GM12874 (cell line): ENCODE data around the gene TAOK3.

ENCODE experiments used
- TF ChIP-seq, protein P1 (sequence below): IDR thresholded peaks from 2 replicates; pipeline ENCODE4 v1.5.1; 2011; ENCODE audit warnings: low read depth, mild to moderate bottlenecking, control low read depth, low read length, moderate library complexity; ENCODE audit not compliant: insufficient read depth

TAOK3 gene

DNA sequence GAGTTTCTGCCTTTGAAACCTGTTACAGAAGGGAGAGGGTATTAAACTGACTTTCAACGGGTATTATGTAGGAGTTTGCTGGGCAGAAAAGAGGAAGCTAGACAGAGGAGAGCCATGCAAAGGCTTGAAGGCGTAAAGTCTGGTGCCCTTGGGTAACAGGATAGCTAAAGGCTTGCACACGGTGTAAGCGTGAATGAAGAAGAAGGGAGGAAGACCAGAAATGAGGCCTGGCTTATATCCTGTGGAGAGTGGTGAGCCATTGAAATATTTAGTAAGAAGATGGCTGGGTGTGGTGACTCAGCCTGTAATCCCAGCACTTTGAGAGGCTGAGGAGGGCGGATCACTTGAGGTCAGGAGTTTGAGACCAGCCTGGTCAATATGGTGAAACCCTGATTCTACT, 26.2 kb upstream of the TAOK3 start:
- TF ChIP-seq, protein P1, sequence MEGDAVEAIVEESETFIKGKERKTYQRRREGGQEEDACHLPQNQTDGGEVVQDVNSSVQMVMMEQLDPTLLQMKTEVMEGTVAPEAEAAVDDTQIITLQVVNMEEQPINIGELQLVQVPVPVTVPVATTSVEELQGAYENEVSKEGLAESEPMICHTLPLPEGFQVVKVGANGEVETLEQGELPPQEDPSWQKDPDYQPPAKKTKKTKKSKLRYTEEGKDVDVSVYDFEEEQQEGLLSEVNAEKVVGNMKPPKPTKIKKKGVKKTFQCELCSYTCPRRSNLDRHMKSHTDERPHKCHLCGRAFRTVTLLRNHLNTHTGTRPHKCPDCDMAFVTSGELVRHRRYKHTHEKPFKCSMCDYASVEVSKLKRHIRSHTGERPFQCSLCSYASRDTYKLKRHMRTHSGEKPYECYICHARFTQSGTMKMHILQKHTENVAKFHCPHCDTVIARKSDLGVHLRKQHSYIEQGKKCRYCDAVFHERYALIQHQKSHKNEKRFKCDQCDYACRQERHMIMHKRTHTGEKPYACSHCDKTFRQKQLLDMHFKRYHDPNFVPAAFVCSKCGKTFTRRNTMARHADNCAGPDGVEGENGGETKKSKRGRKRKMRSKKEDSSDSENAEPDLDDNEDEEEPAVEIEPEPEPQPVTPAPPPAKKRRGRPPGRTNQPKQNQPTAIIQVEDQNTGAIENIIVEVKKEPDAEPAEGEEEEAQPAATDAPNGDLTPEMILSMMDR: no peak

DNA sequence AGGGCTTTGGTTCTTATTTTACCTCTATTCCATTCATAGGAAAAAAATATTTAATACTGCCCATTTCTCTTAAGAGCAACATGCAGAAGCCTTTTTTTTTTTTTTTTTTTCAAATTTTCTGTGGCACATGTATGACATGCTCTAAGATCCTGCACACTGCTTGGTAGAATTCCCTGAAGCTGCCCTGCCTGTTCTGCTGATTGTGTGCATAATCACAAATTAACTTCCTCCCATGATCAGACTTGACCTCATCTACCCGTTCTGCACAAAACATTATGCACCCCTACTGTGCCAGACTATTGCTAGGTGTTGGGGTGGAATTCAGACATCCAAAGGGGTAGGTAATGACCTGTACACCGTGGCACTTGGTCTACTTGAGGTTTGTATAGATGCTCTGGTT, 25.8 kb upstream of the TAOK3 start:
- TF ChIP-seq, protein P1: no peak

DNA sequence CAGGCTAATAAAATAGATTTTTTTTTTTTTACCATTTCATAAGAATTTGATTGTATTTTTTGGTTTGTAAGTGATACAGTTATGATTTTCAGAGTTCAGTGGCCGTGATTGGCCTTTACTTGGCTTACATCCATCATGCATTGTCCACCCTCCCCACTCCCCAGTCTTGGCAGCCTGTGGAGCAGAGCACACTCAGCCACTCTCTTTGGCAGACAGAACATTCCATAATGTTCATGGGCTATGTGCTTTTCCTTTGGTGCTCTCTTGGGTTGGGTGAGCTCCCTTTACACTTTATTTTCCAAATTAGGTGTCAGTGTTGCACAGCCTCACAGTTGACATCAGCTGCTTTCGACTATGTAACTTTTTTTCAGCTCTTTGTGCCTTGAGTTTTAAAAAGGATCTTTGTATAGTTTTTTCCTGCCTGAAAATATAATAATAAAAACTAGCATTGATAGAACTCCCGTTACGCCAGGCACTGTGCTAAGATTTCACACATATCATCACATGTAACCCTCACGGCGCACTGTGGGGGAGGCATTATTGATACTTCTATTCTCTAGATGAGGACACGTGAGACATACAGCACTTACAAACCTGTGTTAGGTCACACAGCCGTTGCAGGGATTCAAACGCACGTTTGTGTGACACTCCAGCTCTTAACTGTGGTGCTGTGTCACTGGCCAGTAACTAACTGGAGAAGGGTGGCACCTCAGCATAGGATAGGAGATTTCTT, 25.2 kb upstream of the TAOK3 start:
- TF ChIP-seq, protein P1: no peak

DNA sequence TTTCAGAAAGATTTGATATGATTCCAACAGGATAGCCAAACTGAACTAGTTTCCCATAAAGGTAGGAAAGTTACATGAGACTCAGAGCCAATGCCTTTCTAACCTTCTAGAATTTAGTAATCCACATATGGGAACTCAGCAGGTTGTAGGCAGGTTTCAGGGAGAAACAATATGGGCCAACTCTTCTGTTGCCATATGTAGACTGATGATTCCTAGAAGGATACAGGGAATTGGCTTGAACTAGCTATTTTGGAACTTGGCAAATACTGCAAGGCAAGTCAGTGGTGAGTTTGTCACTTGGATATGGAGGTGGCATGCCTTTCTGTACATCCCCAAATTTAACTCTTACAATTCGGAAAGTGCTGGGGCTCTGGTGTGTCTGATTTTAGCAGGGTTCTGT, 19.1 kb upstream of the TAOK3 start:
- TF ChIP-seq, protein P1: no peak

DNA sequence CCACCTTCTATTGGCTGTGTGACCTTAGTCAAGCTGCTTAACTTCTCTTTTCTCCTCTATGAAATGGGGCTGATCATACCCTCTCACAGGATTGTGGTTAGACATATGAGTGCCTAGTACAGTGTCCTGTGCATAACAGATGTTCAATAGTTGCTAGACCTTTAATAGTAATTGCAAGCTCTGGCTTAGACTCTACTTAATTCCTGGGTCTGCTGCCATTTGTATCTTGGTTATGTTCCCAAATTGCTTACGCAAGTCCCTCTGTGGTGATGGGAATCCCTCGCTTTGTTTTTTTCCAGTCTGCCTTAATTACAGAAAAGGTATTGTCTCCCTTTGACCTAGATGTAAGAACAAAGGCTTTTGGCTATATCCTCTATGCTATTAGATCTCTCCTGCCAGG, 18.7 kb upstream of the TAOK3 start:
- TF ChIP-seq, protein P1: no peak

DNA sequence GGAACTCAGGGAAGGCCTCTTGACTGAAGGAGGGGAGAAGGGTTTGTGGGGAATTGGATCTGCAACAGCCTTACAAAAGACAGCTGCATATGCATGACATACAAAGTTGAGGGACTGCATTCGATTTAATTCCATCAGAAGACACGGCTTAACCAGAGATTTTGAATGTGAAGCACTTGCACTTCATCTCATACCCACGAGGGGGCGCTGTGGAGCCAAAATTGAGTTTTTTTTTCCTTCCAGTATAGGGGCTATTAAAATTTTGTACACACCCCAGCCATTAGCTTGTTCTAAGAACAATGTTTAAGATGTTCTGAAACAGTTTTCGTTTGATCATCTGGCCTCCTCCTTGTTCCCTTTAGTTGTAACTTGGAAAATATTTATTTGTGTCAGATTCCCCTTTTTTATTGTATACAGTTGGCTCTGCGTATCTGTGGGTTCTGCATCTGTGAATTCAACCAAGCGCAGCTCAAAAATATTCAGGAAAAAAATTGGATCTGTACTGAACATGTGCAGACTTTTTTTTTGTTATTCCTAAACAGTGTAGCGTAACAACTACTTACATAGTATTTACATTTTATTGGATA, 5.3 kb upstream of the TAOK3 start:
- TF ChIP-seq, protein P1: peak; percentile 76

DNA sequence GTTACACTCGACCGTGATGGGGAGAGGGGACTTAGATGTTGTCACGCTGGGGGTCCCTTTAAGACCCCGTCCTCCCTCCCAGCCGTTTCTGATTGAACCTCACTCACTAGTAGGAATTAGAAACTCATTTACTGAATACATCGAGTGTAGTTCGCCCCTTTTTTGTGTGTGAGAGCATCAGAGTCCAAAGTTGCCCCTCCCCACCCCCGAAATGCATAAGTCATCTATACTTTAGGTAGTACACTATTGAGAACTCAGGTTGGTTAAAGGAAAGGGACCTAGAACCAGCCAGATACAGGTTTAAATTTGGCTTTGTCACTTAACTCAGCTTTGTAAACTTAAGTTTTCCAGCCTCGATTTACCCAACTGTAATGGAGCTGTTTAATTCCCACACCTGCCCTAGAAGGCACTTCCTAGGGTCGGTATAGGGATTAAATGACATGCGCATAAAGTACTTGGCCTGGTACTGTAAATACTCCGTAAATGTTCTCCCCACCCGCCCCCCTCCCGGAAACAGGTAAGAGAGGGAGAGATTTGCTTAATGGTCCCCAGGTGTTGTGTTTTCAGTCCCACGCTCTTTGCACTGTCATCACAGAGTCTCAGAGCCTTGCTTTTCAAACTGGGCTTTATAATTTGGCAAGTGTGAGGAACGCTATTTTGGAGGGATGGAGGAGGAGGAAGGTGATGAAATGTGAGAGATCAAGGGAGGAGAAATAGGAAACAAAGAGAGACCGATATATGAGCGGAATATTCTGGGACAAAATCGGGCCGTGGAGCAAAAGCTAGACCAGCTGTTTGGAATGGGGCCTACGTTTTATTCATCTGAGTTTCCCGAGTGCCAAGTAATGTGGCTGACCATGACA, 4.5 kb upstream of the TAOK3 start:
- TF ChIP-seq, protein P1: no peak
